HG03520 (cell line): ENCODE data around the gene UROC1.

Experiments used
- ATAC-seq: cut with Tn5 transposase; IDR thresholded peaks from one replicate; pipeline ENCODE4 v1.9.1; 2021; ENCODE audit warnings: mild to moderate bottlenecking, moderate library complexity; ENCODE audit not compliant: unreplicated experiment

UROC1 gene

GRCh38 chr3:126517986-126518778 is 609 bp upstream of the UROC1 start:
- no peak for ATAC-seq

- ATAC-seq, result no peak
Observed at GRCh38 chr3:126516936-126517290, 660 bp downstream of the UROC1 start.

- ATAC-seq, result no peak
Observed at GRCh38 chr3:126516152-126516935, 1.2 kb downstream of the UROC1 start.

- no peak for ATAC-seq
Observed at GRCh38 chr3:126515066-126515706, 2.4 kb downstream of the UROC1 start.

- ATAC-seq, result no peak
Observed at GRCh38 chr3:126514161-126514560, 3.4 kb downstream of the UROC1 start.

GRCh38 chr3:126512916-126513650 is 4.5 kb downstream of the UROC1 start:
- ATAC-seq, result no peak

GRCh38 chr3:126512026-126512425 is 5.5 kb downstream of the UROC1 start:
- no peak for ATAC-seq

- ATAC-seq, result no peak
Observed at GRCh38 chr3:126511291-126511690, 6.3 kb downstream of the UROC1 start.

GRCh38 chr3:126510308-126510910 is 7.2 kb downstream of the UROC1 start:
- no peak for ATAC-seq

GRCh38 chr3:126509597-126510307 is 7.8 kb downstream of the UROC1 start:
- no peak for ATAC-seq

GRCh38 chr3:126508564-126508964 is 9.0 kb downstream of the UROC1 start:
- no peak for ATAC-seq

- ATAC-seq, result no peak
Observed at GRCh38 chr3:126507886-126508285, 9.7 kb downstream of the UROC1 start.

GRCh38 chr3:126503701-126504100 is 13.9 kb downstream of the UROC1 start:
- no peak for ATAC-seq

- no peak for ATAC-seq
Observed at GRCh38 chr3:126502656-126503055, 14.9 kb downstream of the UROC1 start.

- no peak for ATAC-seq
Observed at GRCh38 chr3:126501736-126502135, 15.8 kb downstream of the UROC1 start.

GRCh38 chr3:126501054-126501453 is 16.5 kb downstream of the UROC1 start:
- ATAC-seq, result no peak

- no peak for ATAC-seq
Observed at GRCh38 chr3:126500016-126500415, 17.6 kb downstream of the UROC1 start.

GRCh38 chr3:126499401-126499800 is 18.2 kb downstream of the UROC1 start:
- ATAC-seq, result no peak

GRCh38 chr3:126498929-126499328 is 18.6 kb downstream of the UROC1 start:
- ATAC-seq, result no peak

- ATAC-seq, result no peak
Observed at GRCh38 chr3:126498461-126498860, 19.1 kb downstream of the UROC1 start.
